A673 (cell line): Measurements from ENCODE around the gene DRD4.

Source experiments
- EZH2 ChIP-seq: fragments of 200-600 bp; sonication (generic); IDR thresholded peaks from 2 replicates; pipeline ENCODE4 v1.6.1; 2017; ENCODE audit warnings: borderline replicate concordance, low read depth, mild to moderate bottlenecking, mixed read lengths, antibody characterized with exemption, low read length; ENCODE audit not compliant: poor library complexity, severe bottlenecking
- TF ChIP-seq, protein P1 (sequence below): fragments of 300-800, 200-600 bp; sonication (generic); conservative IDR thresholded peaks from 2 replicates; pipeline ENCODE4 v1.5.1; 2017; ENCODE audit warnings: low read depth, mild to moderate bottlenecking, antibody characterized with exemption, low read length, moderate library complexity, mixed read lengths

DNA sequence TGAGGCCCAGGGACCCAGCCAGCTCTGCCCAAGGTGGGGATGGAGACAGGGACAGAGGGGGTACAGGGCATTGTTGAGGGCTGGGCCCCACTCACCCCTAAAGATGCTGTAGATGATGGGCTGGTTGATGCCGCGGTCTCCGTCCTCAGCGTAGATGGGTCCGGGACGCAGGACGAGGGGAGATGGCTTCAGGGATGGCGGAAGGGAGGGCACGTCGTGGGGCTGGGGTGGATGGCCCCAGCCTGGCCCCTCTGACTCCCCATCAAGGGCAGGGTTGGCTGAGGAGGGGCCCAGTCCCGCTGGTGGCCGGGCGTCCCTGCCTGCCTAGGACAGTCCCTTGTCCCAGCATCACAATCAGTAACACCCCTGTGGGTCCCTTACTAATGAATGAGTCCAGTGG is 16.9 kb upstream of the DRD4 start:
- TF ChIP-seq, protein P1, sequence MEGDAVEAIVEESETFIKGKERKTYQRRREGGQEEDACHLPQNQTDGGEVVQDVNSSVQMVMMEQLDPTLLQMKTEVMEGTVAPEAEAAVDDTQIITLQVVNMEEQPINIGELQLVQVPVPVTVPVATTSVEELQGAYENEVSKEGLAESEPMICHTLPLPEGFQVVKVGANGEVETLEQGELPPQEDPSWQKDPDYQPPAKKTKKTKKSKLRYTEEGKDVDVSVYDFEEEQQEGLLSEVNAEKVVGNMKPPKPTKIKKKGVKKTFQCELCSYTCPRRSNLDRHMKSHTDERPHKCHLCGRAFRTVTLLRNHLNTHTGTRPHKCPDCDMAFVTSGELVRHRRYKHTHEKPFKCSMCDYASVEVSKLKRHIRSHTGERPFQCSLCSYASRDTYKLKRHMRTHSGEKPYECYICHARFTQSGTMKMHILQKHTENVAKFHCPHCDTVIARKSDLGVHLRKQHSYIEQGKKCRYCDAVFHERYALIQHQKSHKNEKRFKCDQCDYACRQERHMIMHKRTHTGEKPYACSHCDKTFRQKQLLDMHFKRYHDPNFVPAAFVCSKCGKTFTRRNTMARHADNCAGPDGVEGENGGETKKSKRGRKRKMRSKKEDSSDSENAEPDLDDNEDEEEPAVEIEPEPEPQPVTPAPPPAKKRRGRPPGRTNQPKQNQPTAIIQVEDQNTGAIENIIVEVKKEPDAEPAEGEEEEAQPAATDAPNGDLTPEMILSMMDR, result no peak
- no peak for TF ChIP-seq EZH2
